Esophagus muscularis mucosa (tissue), 4 donors: ENCODE results near the gene ALG12. TPM values are rescaled to one million over a fixed set of nuclear protein-coding genes. Genes with fewer than 3 reads are reported as not detected.

Experiments used
- DNase-seq: peaks from one replicate; pipeline ENCODE4 v3.0.0-alpha.2; 2017; ENCODE audit errors: extremely low spot score
- H3K27ac ChIP-seq, 4 donors: fragments of 200-600 bp; sonication (generic); replicated peaks in 1 of 4; 1 replicate in 3 of 4; 2 replicates in 1 of 4; pipeline ENCODE4 v1.5.1; 2016 to 2019; ENCODE audit warnings: mild to moderate bottlenecking in 1 of 4
- H3K27me3 ChIP-seq, 4 donors: fragments of 200-600 bp; sonication (generic); one replicate each; pipeline versions ENCODE4 v1.5.1 to v1.6.0; 2016 to 2019
- H3K36me3 ChIP-seq, 4 donors: fragments of 200-600 bp; sonication (generic); one replicate each; pipeline ENCODE4 v1.5.1; 2016 to 2019
- H3K4me1 ChIP-seq, 4 donors: fragments of 200-600 bp; sonication (generic); one replicate each; pipeline ENCODE4 v1.5.1; 2016 to 2019
- H3K4me3 ChIP-seq, 4 donors: fragments of 200-600 bp; sonication (generic); 1 replicate in 2 of 4; 2 replicates in 2 of 4; pipeline ENCODE4 v1.5.1; 2016 to 2019; ENCODE audit warnings: mild to moderate bottlenecking in 4 of 4, moderate library complexity in 1 of 4
- H3K9me3 ChIP-seq, 4 donors: fragments of 200-600 bp; sonication (generic); 1 replicate in 3 of 4; 2 replicates in 1 of 4; pipeline ENCODE4 v1.5.1; 2016 to 2019
- EP300 ChIP-seq: sonication (generic); formaldehyde crosslinking; IDR thresholded peaks from one replicate; pipeline ENCODE4 v1.6.1; 2017; ENCODE audit warnings: antibody characterized with exemption
- POLR2A ChIP-seq: fragments of 450-650 bp; IDR thresholded peaks from one replicate; pipeline ENCODE4 v1.6.1; 2017; ENCODE audit warnings: antibody characterized with exemption, moderate library complexity, mild to moderate bottlenecking, low read depth
- POLR2AphosphoS5 ChIP-seq, 2 donors: sonication (generic); formaldehyde crosslinking; IDR thresholded peaks; one replicate each; pipeline ENCODE4 v1.6.1; 2017; ENCODE audit warnings: antibody characterized with exemption in 2 of 2
- WGBS: methylation state at CpG from one replicate; pipeline ENCODE4 v1.1.5; 2018; 5-methylcytosine and 5-hydroxymethylcytosine counted together
- intact Hi-C: fragments of 100-400 bp; cut with DNase I; formaldehyde crosslinking; loops from one replicate; pipeline ENCODE4 v1.15.1; 2023
- total RNA-seq, 4 donors: library from RNA; depleted of rRNA; stranded (reverse); fragments of >200 nt; gene quantifications; one replicate each; pipeline versions ENCODE4 v1.1.0 to v1.2.1, GENCODE V29; 2016
- TF ChIP-seq, protein P1 (sequence below), 3 experiments: fragments of 200-600 bp in 2 of 3; fragments of 450-650 bp in 1 of 3; sonication (generic) in 2 of 3; IDR thresholded peaks; one replicate each; pipeline ENCODE4 v1.5.1; 2017 to 2019; ENCODE audit warnings: antibody characterized with exemption in 3 of 3, mild to moderate bottlenecking in 2 of 3, moderate library complexity in 1 of 3

ALG12 gene
- total RNA-seq, 4 donors from 2014 or later, result 17.7 to 28.0 (median 23.8) TPM

DNA sequence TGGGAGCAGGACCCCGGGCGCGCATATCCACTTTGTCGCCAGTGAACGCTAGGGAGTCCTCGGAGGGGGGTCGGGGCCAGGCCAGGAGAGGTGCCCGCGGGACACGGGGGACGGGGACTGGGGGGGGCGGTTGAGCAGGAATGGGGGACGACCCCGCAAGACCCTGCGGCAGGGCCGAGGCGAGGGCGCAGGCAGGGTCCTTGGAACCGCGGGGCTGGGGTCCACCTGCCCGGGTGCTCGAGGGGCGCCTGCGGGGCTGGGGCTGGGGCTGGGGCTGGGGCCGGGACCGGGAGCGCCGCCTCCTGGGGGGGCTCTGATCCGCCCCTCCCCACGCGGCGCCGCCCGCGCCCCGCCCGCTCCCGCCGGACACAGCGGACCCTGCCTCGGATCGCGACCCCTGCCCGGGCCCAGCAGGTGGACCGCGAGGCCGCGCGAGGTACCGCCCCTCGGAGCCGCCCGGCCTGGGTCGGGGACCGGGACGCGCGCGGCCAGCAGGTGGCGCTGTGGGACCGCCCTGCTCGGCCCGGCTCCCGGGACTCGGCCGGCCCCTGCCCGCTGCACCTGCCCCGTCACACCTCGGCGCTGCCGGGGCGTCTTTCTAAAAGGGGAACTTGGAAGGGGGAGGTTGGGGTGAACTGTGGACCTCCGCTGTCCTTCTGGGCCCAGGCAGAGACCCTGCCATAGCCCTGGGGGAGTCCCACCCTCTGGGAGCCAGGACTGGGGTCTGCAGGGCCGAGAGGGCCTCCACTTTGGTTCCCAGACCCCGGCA is 11.2 kb upstream of the ALG12 start:
- Histone ChIP-seq H3K27ac (no peak overlapping the region), H3K4me3 (peak overlapping the region; percentile 15 to 49 (median 20)), H3K9me3 (no peaks in the 10 kb centered on the region), H3K27me3 (peaks cover 0 to 20% (median 8%) of the 10 kb centered on the region in 4 donors), H3K4me1 (peaks cover 45 to 55% (median 54%) of the 10 kb centered on the region in 4 donors), H3K36me3 (peaks cover 7 to 23% (median 16%) of the 10 kb centered on the region in 4 donors)
- no peak for TF ChIP-seq POLR2A
- TF ChIP-seq POLR2AphosphoS5 (IDR thresholded peaks at IDR 0.05), result no peak
- TF ChIP-seq EP300, result no peak
- TF ChIP-seq, protein P1, sequence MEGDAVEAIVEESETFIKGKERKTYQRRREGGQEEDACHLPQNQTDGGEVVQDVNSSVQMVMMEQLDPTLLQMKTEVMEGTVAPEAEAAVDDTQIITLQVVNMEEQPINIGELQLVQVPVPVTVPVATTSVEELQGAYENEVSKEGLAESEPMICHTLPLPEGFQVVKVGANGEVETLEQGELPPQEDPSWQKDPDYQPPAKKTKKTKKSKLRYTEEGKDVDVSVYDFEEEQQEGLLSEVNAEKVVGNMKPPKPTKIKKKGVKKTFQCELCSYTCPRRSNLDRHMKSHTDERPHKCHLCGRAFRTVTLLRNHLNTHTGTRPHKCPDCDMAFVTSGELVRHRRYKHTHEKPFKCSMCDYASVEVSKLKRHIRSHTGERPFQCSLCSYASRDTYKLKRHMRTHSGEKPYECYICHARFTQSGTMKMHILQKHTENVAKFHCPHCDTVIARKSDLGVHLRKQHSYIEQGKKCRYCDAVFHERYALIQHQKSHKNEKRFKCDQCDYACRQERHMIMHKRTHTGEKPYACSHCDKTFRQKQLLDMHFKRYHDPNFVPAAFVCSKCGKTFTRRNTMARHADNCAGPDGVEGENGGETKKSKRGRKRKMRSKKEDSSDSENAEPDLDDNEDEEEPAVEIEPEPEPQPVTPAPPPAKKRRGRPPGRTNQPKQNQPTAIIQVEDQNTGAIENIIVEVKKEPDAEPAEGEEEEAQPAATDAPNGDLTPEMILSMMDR (IDR thresholded peaks at IDR 0.05), result peak; percentile 94 to 95 (median 95)
- no CpG with 5 or more reads among the region's 75 CpGs for WGBS
- DNase-seq, result no peak
- intact Hi-C loops, result loop anchor here (1.0 kb wide), 1 partner anchor 101 kb away; no protein-coding TSS in a partner anchor

DNA sequence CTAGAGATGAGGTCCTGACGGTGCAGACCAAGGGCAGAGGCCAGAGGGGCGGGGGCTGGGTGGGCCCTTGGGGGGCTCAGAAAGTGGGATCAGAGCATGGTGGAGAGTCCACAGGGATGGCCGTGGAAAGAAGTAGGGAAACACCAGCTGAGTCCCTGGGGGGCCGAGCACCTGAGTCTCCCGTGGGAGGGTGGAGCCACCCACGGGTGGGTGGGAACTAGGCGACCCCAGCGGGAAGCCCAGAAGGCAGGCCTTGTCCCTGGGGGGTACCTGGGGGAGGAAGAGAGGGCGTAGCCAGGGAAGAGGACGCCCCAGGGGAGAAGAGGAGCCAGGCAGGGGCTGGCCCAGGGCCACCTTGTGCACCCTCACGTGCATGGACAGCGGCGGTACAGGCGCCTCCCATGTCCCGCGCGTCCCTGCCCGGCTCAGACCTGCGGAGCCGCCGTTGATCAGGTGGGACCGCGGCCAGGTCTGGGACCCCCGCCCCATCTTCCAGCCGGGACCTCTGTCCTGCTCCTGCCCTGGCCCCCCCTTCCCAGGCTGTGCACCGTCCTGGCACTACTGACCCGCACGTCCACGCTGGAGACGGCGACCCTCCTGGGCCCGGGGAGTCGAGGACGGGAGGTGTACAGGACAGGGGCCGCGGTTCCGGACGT is 10.4 kb upstream of the ALG12 start:
- H3K36me3 ChIP-seq, result peaks cover 7 to 30% (median 22%) of the 10 kb centered on the region in 4 donors
- no peak overlapping the region for H3K27ac ChIP-seq
- WGBS, result 61% methylated on average over 11 of the region's 38 CpGs
- no peaks in the 10 kb centered on the region for H3K9me3 ChIP-seq
- peaks cover 38 to 51% (median 48%) of the 10 kb centered on the region in 4 donors for H3K4me1 ChIP-seq
- peaks cover 0 to 20% (median 8%) of the 10 kb centered on the region in 4 donors for H3K27me3 ChIP-seq
- no peak overlapping the region for H3K4me3 ChIP-seq
- TF ChIP-seq POLR2A (no peak), POLR2AphosphoS5 (IDR thresholded peaks at IDR 0.05) (no peak), EP300 (no peak)
- TF ChIP-seq, protein P1 (IDR thresholded peaks at IDR 0.05), result no peak
- intact Hi-C loops, result loop anchor here (1.0 kb wide), 1 partner anchor 102 kb away; no protein-coding TSS in a partner anchor
- DNase-seq, result no peak

DNA sequence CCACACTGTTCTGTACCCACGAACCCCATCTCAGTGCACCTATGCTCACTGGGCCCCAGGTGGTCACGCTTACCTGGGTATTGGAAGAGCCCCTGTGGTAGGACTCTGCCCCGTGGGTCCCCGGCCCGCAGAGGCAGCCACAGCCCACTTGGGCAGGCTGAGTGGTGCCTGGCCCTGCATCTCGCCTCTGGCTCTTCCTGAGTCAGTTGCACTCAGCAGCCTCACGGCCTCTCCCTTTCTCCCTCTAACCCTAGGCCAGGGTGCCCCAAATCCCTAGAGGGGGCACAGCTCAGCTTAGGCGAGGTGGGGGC is 9.9 kb upstream of the ALG12 start:
- H3K27me3 ChIP-seq, result peaks cover 0 to 20% (median 8%) of the 10 kb centered on the region in 4 donors
- peaks cover 7 to 34% (median 23%) of the 10 kb centered on the region in 4 donors for H3K36me3 ChIP-seq
- TF ChIP-seq POLR2AphosphoS5 (IDR thresholded peaks at IDR 0.05) (no peak), EP300 (no peak), POLR2A (no peak)
- no peak overlapping the region for H3K4me3 ChIP-seq
- WGBS, result 86% methylated on average over 4 of the region's 8 CpGs
- H3K27ac ChIP-seq, result no peak overlapping the region
- peaks cover 33 to 51% (median 46%) of the 10 kb centered on the region in 4 donors for H3K4me1 ChIP-seq
- no peaks in the 10 kb centered on the region for H3K9me3 ChIP-seq
- intact Hi-C loops, result no loop called here
- DNase-seq, result no peak

GRCh38 chr22:49927483-49928184 is 9.4 kb upstream of the ALG12 start:
- Histone ChIP-seq H3K9me3 (no peaks in the 10 kb centered on the region), H3K4me3 (no peak overlapping the region), H3K27ac (no peak overlapping the region), H3K27me3 (peaks cover 0 to 20% (median 8%) of the 10 kb centered on the region in 4 donors), H3K4me1 (peaks cover 28 to 51% (median 46%) of the 10 kb centered on the region in 4 donors), H3K36me3 (peaks cover 7 to 35% (median 23%) of the 10 kb centered on the region in 4 donors)
- 92% methylated on average over 17 of the region's 26 CpGs for WGBS
- no peak for DNase-seq
- TF ChIP-seq POLR2A (no peak), EP300 (no peak), POLR2AphosphoS5 (IDR thresholded peaks at IDR 0.05) (no peak)
- TF ChIP-seq, protein P1 (IDR thresholded peaks at IDR 0.05), result no peak
- intact Hi-C loops, result no loop called here
